HepG2 (cell line): Measurements from ENCODE around the gene BABAM2. TPM values are rescaled to one million over a fixed set of nuclear protein-coding genes. Genes with fewer than 3 reads are reported as not detected.

ENCODE experiments used
- ATAC-seq: fragments of 200-7000 bp; cut with Tn5 transposase; 3 replicates; pipeline ENCODE4 v1.9.1; 2020; ENCODE audit warnings: mild to moderate bottlenecking, moderate library complexity
- BruUV-seq: library from RNA; stranded (reverse); fragments of 400-500 nt; replicated peaks from 2 replicates; lab custom pipeline; 2021; lab: Mats Ljungman, UMichigan
- CTCF ChIA-PET: fragments of 300-600 bp; formaldehyde crosslinking; extraction: SDS; loops from one replicate; lab custom pipeline; 2021; ENCODE audit warnings: low total read pairs, inconsistent platforms, low intra/inter-chr PET ratio; lab: Yijun Ruan, JAX
- POLR2A ChIA-PET: fragments of 350-600 bp; sonication (Branson Sonifier 250); formaldehyde crosslinking; loops from one replicate; lab custom pipeline; 2020; ENCODE audit warnings: antibody characterized with exemption, inconsistent platforms; lab: Yijun Ruan, JAX
- DNase-seq: peaks from one replicate; pipeline ENCODE4 v3.0.0-alpha.2; 2015; ENCODE audit warnings: low spot score
- FAIRE-seq: peaks from 3 replicates; lab custom pipeline; 2011; peaks lifted over from hg19 to GRCh38; lab: Jason Lieb, UNC
- H2AFZ ChIP-seq: one replicate; pipeline ENCODE4 v1.6.1; 2011; ENCODE audit warnings: low read length, inconsistent platforms
- H3K27ac ChIP-seq: fragments of 300-600 bp; 3 replicates; pipeline ENCODE4 v1.8.0; 2011; ENCODE audit warnings: mixed run types, mild to moderate bottlenecking, mixed read lengths, low read length, inconsistent platforms; ENCODE audit not compliant: insufficient read depth; ENCODE audit errors: extremely low read length
- H3K27me3 ChIP-seq, 2 experiments: fragments of 200-600 bp in 1 of 2; 2 replicates in 1 of 2; 3 replicates in 1 of 2; pipeline versions ENCODE4 v1.6.0 to v1.8.0; 2011; ENCODE audit warnings: low read length in 2 of 2, mild to moderate bottlenecking in 2 of 2, moderate library complexity in 2 of 2, inconsistent platforms in 1 of 2; ENCODE audit not compliant: insufficient read depth in 2 of 2, control insufficient read depth in 1 of 2
- H3K36me3 ChIP-seq, 2 experiments: fragments of 200-600 bp in 1 of 2; replicated peaks in 1 of 2; 2 replicates in 1 of 2; 3 replicates in 1 of 2; pipeline versions ENCODE4 v1.5.1 to v1.8.0; 2011; ENCODE audit warnings: low read length in 2 of 2, inconsistent platforms in 1 of 2; ENCODE audit not compliant: insufficient read depth in 2 of 2, control insufficient read depth in 1 of 2
- H3K4me1 ChIP-seq: 2 replicates; pipeline ENCODE4 v1.5.1; 2012; ENCODE audit warnings: low read length, inconsistent platforms; ENCODE audit not compliant: insufficient read depth
- H3K4me2 ChIP-seq: 2 replicates; pipeline ENCODE4 v1.6.0; 2011; ENCODE audit warnings: low read depth, low read length, inconsistent platforms
- H3K4me3 ChIP-seq, 3 experiments: fragments of 200-600 bp in 1 of 3; sonication (generic), shearing (Covaris generic) in 1 of 3; replicated peaks in 1 of 3; 2 replicates each; pipeline ENCODE4 v1.5.1; 2011 to 2016; ENCODE audit warnings: low read length in 3 of 3, inconsistent platforms in 2 of 3, low read depth in 2 of 3, mild to moderate bottlenecking in 2 of 3, control low read depth in 1 of 3, mixed read lengths in 1 of 3; ENCODE audit not compliant: insufficient read depth in 1 of 3
- H3K79me2 ChIP-seq: one replicate; pipeline ENCODE4 v1.6.1; 2011; ENCODE audit warnings: low read length, inconsistent platforms; ENCODE audit not compliant: insufficient read depth
- H3K9ac ChIP-seq: 2 replicates; pipeline ENCODE4 v1.6.0; 2011; ENCODE audit warnings: mild to moderate bottlenecking, low read depth, low read length, inconsistent platforms; ENCODE audit not compliant: insufficient read depth
- H3K9me3 ChIP-seq: 2 replicates; pipeline ENCODE4 v1.5.1; 2012; ENCODE audit warnings: mild to moderate bottlenecking, low read length
- H4K20me1 ChIP-seq: 2 replicates; pipeline ENCODE4 v1.6.0; 2011; ENCODE audit warnings: inconsistent platforms, mild to moderate bottlenecking, low read length, moderate library complexity; ENCODE audit not compliant: insufficient read depth
- AHR ChIP-seq: IDR thresholded peaks from 2 replicates; pipeline ENCODE4 v1.6.1; 2018; ENCODE audit warnings: missing genetic modification reagents, missing compliant biosample characterization
- AKNA ChIP-seq: sonication (generic); formaldehyde crosslinking; IDR thresholded peaks from 2 replicates; pipeline ENCODE4 v1.4.0; 2020; ENCODE audit warnings: missing genetic modification reagents, borderline replicate concordance
- BRD4 ChIP-seq: sonication (generic); formaldehyde crosslinking; IDR thresholded peaks from 2 replicates; pipeline ENCODE4 v1.4.0; 2020; ENCODE audit warnings: missing genetic modification reagents
- FOXO4 ChIP-seq: sonication (generic); formaldehyde crosslinking; conservative IDR thresholded peaks from 2 replicates; pipeline ENCODE4 v1.8.1; 2023; ENCODE audit warnings: missing genetic modification reagents
- HDAC2 ChIP-seq: sonication (generic); formaldehyde crosslinking; IDR thresholded peaks from 2 replicates; pipeline ENCODE4 v1.4.0; 2020; ENCODE audit warnings: missing genetic modification reagents
- NBN ChIP-seq: fragments of 450-650 bp; conservative IDR thresholded peaks from 2 replicates; pipeline ENCODE4 v1.6.1; 2017
- PAWR ChIP-seq: sonication (generic); formaldehyde crosslinking; IDR thresholded peaks from 2 replicates; pipeline ENCODE4 v1.4.0; 2020; ENCODE audit warnings: missing genetic modification reagents, mild to moderate bottlenecking, borderline replicate concordance
- PITX1 ChIP-seq: sonication (generic); formaldehyde crosslinking; IDR thresholded peaks from 2 replicates; pipeline ENCODE4 v1.5.1; 2020; ENCODE audit warnings: mild to moderate bottlenecking, missing genetic modification reagents
- PLSCR1 ChIP-seq: sonication (generic); formaldehyde crosslinking; IDR thresholded peaks from 2 replicates; pipeline ENCODE4 v1.5.0; 2020; ENCODE audit warnings: missing genetic modification reagents, mild to moderate bottlenecking, borderline replicate concordance
- ZFP1 ChIP-seq: IDR thresholded peaks from 2 replicates; pipeline ENCODE4 v1.6.1; 2016
- WGBS: methylation state at CpG from one replicate; pipeline ENCODE4 v1.1.6; 2017; ENCODE audit warnings: low lambda C conversion rate; 5-methylcytosine and 5-hydroxymethylcytosine counted together
- in situ Hi-C: cut with HindIII; loops from 2 replicates; pipeline ENCODE4 v1.10.0; 2017; ENCODE audit warnings: low pct_unique_long_range_greater_than_20kb; ENCODE audit not compliant: extremely low pct_ligation_motif_present
- intact Hi-C: fragments of 100-400 bp; cut with micrococcal nuclease; formaldehyde crosslinking; loops from one replicate; pipeline ENCODE4 v1.10.0; 2022; ENCODE audit not compliant: unreplicated experiment
- polyA plus RNA-seq, 8 experiments: library from polyadenylated mRNA; depleted of rRNA in 3 of 8; stranded (reverse) in 7 of 8; unstranded in 1 of 8; fragments of >200 nt; fragmentation: Illumina TruSeq in 4 of 8; extraction: Trizol in 4 of 8; gene quantifications; 2 replicates each; pipeline versions ENCODE4 v1.2.1 to v1.2.3, GENCODE V29; 2011 to 2016; ENCODE audit warnings: low read depth in 4 of 8, missing spikeins in 1 of 8, mixed read lengths in 1 of 8; ENCODE audit not compliant: insufficient read depth in 1 of 8
- total RNA-seq, 5 experiments: library from RNA; depleted of rRNA; stranded (reverse); fragments of >200 nt; fragmentation: Illumina TruSeq; extraction: Trizol; gene quantifications; 2 replicates each; pipeline ENCODE4 v1.2.3, GENCODE V29; 2016; ENCODE audit warnings: low read depth in 1 of 5

Gene BABAM2
- total and polyA plus RNA-seq, 2 of the 13 experiments (the other 11 are each of a cell fraction or from before 2014, with no cell fraction given), result 24.9 to 28.0 TPM

GRCh38 chr2:28058791-28059190, 168.3 kb downstream of the BABAM2 start:
- H4K20me1 ChIP-seq, result no peaks in the 10 kb centered on the region
- no peak overlapping the region for H3K4me2 ChIP-seq
- no peaks in the 10 kb centered on the region for H3K4me1 ChIP-seq
- in situ Hi-C loops, result no loop called here
- POLR2A ChIA-PET, result no interaction called here
- H3K36me3 ChIP-seq, result no peaks in the 10 kb centered on the region
- H3K9ac ChIP-seq, result no peak overlapping the region
- no peak for TF ChIP-seq AKNA (CRISPR knock-in tag)
- no peak for TF ChIP-seq AHR (CRISPR knock-in tag)
- TF ChIP-seq HDAC2 (CRISPR knock-in tag), result no peak
- no peak for TF ChIP-seq BRD4 (CRISPR knock-in tag)
- no peak for TF ChIP-seq FOXO4 (CRISPR knock-in tag)
- TF ChIP-seq PAWR (CRISPR knock-in tag), result no peak
- no peak for TF ChIP-seq PITX1
- TF ChIP-seq ZFP1 (CRISPR knock-in tag), result no peak
- no peak for TF ChIP-seq PLSCR1 (CRISPR knock-in tag)
- TF ChIP-seq NBN, result no peak
- TF ChIP-seq, all 625 proteins: peak for 0
- H3K27me3 ChIP-seq, result no peaks in the 10 kb centered on the region
- no peak overlapping the region for H3K4me3 ChIP-seq
- H3K27ac ChIP-seq, result no peak overlapping the region
- no TSS peak for BruUV-seq
- no peak overlapping the region for H2AFZ ChIP-seq
- DNase-seq, result no peak
- H3K79me2 ChIP-seq, result no peaks in the 10 kb centered on the region
- no peaks in the 10 kb centered on the region for H3K9me3 ChIP-seq
- ATAC-seq, result no peak
- FAIRE-seq, result no peak
- intact Hi-C loops, result no loop called here
- CTCF ChIA-PET, result no interaction called here
- 94% methylated on average over 5 of the region's 5 CpGs for WGBS
